GM15510 (cell line): ENCODE results near the gene NR3C1.

ENCODE experiments used
- POLR2A ChIP-seq: IDR thresholded peaks from 3 replicates; pipeline ENCODE4 v1.6.1; 2011; ENCODE audit warnings: borderline replicate concordance; ENCODE audit not compliant: insufficient read length; ENCODE audit errors: extremely low read depth

The NR3C1 gene

DNA sequence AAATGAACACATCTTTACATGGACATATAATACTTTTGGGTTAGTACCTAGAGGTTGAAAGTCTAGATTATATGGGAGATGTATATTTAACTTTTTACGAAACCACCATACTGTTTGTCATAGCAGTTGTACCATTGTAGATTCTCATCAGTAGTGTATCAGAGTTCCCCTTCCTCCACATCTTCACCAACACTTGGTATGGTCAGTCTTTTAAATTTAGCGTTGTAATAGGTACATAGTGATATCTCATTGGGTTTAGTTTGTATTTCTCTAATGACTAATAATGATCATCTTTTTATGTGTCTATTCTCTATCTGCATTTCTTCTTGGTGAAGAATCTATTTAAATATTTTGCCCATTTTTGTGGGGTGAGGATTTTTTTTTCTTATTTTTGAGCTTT is 137.5 kb downstream of the NR3C1 start:
- TF ChIP-seq POLR2A: no peak

DNA sequence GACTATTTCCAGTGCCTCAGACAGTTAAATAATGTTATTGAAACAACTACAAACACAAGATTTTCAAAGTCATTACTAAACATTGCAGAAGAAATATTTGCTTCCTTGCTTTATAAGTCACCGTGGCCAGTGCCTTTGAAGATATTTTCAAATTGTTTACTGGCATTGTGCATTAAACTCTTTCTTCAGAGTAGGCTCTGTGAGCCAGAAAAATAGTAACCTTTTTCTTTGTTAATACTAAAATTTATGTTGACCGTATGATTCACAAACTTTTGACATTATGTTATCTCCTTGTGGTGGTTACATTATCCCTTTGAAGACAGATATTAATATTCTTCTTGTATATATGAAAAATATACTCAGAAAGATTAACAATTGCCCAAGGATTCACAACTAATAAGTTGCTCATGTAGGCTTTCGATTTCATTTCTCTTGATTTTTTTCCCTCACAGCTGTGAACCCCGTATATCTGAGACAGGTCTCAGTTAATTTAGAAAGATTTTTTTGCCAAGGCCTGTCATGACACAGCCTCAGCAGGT is 140.1 kb downstream of the NR3C1 start:
- TF ChIP-seq POLR2A: no peak

DNA sequence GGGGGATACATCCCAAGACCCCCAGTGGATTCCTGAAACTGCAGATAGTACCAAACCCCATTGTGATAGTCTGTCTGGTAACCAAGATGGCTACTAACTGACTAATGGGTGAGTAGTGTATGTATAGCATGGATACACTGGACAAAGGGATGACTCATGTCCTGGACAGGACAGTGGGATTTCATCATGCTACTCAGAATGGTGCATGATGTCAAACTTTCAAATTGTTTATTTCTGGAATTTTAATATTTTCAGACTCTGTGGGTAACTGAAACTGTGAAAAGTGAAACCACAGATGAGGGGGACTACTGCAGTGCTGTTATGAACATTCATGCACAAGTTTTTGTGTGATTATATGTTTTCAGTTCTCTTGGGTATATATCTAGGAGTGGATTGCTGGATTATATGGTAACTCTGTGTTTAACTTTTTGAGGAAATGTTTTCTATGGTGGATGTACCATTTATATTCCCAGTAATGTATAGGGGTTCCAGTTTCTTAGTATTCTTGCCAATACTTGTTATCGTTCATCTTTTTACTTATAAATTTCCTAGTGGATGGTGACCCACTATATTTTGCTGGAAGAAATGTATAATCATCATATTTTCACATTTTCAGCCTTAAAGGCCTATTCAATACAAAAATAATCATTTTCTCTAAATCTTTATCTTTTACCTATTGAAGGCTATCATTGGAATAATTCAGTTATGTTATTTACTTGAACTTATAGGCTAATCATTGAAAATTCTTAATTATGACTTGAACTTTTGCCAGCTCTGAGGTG is 140.9 kb downstream of the NR3C1 start:
- no peak for TF ChIP-seq POLR2A

DNA sequence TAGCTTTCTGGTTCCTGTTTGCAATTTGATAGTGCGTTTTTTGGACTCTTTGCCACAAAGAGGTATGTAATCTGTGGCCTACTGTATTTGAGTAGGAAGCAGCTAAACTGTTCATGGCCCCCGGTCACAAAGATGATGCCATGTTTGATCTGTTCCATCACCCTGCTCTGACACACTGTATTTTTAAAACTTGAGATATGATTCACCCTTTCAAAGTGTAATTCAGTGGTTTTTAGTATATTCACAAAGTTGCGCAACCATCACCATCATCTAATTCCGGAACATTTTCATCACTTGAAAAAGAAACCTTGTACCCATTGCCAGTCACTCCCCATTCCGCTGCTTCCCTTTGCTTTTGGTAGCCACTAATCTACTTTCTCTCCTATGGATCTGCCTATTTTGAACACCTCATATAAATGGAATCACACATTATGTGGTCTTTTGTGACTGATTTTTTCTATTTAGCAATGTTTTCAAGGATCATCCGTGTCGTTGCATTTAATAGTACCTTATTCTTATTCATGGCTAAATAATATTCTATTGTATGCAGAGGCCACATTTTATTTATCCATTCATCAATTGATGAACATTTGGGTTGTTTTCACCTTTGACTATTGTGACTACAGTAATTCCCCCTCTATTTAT is 141.6 kb downstream of the NR3C1 start:
- no peak for TF ChIP-seq POLR2A

DNA sequence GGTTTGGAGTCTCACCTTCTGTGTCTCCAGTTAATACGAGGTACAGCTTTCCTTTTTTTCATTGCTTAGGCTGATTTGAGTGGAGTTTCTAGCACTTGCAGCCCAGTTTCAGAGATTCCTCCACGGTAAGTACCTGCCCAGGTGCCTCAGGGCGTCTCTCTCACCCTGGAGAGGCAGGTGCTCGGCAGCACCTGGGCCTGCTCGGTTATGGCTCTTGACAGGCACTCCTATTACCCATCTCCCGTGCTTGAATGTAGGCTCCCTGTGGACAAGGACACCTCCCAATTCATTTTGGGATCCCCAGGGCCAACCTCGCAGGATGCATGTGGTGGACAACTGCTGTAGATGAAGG is 144.3 kb downstream of the NR3C1 start:
- TF ChIP-seq POLR2A: no peak

DNA sequence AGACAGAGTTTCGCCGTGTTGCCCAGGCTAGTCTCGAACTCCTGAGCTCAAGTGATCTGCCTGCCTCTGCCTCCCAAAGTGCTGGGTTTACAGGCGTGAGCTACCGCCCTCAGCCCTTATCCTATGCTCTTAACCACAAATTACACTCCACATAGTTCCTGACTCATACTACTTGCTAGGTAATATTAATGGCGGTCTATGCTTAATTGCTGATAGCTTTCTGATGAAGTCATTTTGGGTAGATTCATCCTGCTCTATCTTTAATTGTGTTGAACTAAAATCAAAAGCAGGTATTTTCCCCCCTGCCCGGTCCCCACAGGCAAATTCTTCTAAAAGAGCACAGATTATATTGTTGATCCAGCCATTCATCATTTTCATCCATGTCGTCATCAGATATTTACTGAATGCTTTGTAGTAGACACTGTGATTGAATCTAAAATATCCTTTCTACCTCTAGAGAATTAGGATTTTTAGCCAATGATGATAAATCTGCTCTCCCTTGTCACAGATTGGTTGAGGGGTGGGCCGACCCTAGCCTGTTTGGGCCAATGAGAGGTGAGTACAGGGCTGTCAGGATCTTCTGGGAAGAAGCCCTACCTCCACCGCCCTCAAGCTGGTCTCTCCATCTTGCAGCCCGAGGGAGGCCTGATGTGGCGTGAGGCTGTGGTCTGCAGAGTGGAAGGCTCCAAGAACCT is 144.8 kb downstream of the NR3C1 start:
- TF ChIP-seq POLR2A: no peak

DNA sequence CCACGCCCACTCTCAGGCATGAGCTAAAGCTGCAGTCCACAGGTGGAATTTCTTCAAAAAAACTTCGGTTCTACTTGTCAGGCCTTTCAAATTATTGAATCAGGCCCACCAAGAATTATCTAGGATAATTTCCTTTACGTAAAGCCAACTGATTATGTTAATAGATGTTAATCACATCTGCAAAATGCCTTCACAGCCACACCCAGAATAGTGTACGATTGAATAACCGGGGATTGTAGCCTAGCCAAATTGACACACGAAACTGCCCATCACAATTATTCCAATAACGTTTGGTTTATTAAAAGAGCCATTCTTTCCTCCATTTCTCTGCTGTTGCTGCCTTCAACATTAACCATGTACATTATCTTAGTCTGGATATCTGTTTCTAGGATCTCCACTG is 148.7 kb downstream of the NR3C1 start:
- no peak for TF ChIP-seq POLR2A

DNA sequence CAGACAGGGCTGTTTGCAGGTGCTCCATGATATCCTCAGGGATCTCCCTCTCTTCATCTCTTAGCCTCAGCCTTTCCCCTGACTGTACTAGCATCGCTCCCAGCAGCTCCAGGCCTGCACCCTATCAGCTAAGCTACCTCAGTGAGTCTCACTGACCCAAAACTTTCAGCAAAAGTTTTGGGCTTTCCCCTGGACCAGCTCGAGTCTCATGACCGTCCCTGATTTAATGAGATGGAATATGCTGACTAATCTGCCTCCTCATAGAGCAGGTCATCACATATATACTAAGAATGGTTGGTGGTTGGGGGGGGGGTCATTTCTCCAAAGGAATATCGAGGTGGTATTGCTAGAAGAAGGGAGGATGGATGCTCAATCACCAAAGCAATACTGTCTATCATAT is 151.5 kb downstream of the NR3C1 start:
- TF ChIP-seq POLR2A: no peak

DNA sequence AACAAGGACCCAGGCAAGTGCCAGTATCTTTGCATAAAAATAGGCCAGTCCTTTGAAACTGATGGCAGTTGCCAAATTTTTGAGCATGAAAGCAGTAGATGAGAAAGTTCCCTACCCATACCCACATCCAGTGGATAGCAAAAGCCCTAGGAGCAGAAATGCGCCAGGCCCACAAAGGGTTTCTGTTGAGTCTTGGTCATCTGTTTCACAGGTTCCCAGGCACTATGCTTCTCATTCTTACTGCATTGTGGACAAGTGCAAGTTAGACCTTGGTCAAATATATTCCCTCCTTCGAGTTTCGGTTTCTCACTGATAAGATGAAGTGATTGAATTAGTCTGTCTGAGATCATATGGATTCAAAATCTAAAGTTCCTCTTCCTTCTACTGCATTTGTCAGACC is 152.3 kb downstream of the NR3C1 start:
- TF ChIP-seq POLR2A: no peak

DNA sequence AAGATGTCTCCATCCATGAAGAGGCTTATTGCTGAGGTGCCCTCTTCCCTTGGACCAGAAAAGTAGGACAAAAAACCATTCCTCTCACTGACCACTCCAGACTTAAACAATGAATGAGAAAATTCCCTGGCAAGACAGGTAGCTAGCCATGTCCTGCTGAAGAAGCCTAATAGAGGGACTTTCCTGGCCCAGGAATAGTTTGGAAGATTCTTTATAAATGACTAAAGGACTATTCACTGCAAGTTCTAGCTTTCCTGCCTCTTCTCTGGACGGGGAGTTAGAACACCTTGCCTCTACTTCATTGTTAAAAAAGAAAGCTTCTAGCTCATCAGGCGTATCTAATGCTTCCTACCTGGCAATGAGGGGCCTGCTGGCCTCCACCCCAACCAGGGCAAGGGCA is 153.6 kb downstream of the NR3C1 start:
- no peak for TF ChIP-seq POLR2A

DNA sequence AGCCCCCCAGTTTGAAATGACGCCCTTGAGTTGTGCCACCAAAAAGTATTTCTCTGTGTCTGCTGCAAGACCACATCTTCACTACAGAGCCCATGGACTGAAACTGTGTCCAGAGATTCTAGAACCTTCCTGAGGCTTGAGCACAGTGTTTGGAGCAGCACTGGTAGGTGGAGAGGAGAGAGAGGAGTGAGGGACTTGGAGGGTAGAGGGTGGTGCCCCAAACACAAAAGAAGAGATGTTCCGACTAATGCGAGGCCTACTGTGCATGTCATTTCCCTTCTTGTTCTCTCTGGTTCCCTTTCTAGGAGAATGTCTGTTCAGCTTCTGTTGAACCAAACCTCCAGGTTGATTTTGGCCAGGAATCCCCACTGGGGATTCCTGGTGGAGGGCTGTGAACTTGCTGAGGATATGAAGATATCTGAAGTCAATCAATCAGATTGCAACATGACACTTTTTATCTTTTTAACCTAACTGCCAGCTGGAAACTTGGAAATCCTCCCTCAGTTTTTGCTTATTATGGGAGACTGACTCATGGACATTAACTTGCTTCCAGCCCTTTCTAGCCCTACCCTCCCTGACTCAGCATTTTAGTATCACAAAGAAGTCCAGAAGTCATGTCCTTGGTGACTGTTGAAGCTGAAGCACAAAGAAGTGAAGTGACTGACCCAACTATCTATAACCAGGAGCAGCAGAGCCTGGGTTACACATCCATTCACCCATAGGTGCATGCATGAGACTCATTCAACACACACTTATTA is 154.5 kb downstream of the NR3C1 start:
- TF ChIP-seq POLR2A: no peak

DNA sequence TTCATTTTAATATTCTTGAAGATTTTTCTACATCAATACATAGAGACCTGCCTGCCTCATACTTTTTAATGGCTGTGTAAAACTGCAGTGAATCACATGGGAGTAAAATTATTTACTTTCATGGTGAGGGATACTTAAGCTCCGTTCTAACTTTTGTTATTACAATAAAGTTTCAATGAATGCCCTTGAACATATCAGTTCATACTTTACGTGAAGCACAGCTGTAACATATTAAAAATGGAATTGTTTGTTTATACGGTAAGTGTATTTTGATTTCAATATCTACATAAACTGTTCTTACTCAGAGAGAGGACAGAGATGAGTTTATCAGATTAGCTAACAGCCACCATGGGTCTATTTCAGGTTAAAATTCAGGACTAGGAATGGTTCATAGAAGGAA is 155.1 kb downstream of the NR3C1 start:
- no peak for TF ChIP-seq POLR2A

DNA sequence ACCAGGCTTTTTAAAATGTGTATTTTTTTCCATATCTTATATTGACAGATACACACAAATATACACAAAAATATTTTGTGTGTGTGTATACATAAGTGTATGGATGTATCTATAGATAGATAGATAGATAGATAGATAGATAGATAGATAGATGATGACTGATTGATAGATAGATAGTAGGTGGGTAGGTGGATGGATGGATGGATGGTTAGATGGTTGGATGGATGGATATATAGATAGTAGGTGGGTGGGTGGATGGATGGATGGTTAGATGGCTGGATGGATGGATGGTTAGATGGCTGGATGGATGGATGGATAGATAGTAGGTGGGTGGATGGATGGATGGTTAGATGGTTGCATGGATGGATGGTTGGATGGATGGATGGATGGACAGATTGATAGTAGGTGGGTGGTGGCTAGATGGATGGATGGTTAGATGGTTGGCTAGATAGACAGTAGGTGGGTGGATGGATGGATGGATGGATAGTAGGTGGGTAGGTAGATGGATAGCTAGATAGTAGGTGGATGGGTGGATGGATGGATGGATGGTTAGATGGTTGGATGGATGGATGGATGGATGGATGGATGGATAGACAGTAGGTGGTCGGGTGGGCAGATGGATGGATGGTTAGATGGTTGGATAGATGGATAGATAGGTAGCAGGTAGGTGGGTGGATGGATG is 156.2 kb downstream of the NR3C1 start:
- no peak for TF ChIP-seq POLR2A

DNA sequence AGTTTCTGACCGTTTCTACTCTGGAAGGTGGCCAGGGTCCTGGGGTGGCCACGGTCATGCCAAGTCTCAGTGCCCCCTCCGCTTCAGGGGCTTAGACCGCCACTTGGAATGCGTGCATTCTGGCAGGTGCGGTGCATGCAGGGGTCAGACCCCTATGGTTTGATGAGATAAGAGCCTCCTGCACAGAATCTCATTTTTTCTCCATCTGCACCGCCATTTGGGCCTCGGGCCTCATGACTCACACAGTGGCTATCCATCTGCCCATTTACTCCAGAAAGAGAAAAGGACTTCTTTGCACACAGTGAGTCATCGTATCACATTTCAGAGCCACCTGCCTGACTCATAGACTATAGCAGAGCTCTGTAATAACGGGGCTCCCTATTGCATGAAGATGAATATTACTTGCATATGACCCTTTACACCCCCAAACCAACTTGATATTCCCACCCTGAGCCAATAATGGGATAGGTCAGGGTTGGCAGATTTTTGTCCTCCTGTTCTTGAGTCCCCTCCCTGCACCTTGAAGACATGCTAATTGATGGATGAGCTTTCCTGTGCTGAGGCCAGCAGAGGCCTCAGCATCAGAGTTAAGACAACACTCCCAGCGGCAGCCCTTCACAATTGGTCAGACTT is 157.4 kb downstream of the NR3C1 start:
- no peak for TF ChIP-seq POLR2A
